Measurements from ENCODE around the gene WDR93. TPM values are rescaled to one million over a fixed set of nuclear protein-coding genes. Genes with fewer than 3 reads are reported as not detected.

The WDR93 gene
- polyA plus RNA-seq, 1 donor: 0.30 TPM

- 93% methylated on average over 3 of the region's 13 CpGs for WGBS (ENCODE audit: insufficient coverage, low lambda C conversion rate)
- peaks cover 3% of the 10 kb centered on the region for H3K9me3 ChIP-seq (ENCODE audit: control insufficient read depth, low read depth, low read length)
- H3K36me3 ChIP-seq (ENCODE audit: control insufficient read depth, insufficient read depth, low read length): no peaks in the 10 kb centered on the region
- peak overlapping the region; percentile 45 for H3K4me3 ChIP-seq (ENCODE audit: low read length)
- no peaks in the 10 kb centered on the region for H3K4me1 ChIP-seq (ENCODE audit: control insufficient read depth, insufficient read depth, low read length)
- H3K27me3 ChIP-seq (ENCODE audit: control insufficient read depth, insufficient read depth, low read length): peaks cover 13% of the 10 kb centered on the region
- H3K27ac ChIP-seq (ENCODE audit: low read length): no peak overlapping the region
- no peak for DNase-seq
These were observed 25.9 kb upstream of the WDR93 start for GRCh38 chr15:89664441-89665350.

DNA sequence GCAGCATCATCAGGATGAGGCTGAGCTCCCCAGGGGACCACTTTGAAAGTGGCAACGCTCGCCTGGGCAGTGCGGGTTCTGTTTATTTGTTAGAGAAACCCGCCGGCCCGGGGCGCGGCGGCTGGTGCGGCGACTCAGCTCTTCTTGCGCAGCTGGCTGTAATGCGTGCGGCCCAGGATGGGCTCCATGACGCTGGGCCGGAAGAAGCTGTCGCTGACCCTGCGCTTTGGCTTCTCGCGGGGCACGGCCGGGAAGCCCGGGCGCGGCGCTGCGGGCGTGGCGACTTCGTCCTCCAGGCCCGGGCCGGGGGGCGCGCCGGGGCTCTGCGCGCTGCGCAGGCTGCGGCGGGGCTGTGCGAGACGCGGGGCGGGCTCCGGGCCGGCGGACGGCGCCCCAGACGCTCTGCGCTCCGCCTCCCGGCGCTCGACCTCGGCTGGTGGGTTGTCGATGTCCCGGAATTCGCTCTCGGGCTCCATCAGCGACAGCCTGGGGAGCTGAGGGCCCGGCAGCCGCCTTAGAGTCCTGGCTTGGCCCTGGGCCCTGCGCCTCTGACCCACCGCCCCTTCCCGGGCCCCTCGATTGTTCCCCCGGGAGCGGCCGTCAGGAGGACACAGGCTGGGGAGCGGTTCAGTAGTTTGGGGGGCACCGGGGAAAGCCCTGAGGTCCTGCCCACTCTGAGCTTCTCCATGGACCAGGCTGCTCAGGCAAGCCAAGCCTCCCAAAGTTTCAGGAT lies 25.0 kb upstream of the WDR93 start:
- Histone ChIP-seq H3K9me3 (ENCODE audit: control insufficient read depth, low read depth, low read length) (peaks cover 3% of the 10 kb centered on the region), H3K27ac (ENCODE audit: low read length) (peak overlapping the region; percentile 41), H3K36me3 (ENCODE audit: control insufficient read depth, insufficient read depth, low read length) (no peaks in the 10 kb centered on the region), H3K27me3 (ENCODE audit: control insufficient read depth, insufficient read depth, low read length) (peaks cover 5% of the 10 kb centered on the region), H3K4me1 (ENCODE audit: control insufficient read depth, insufficient read depth, low read length) (peaks cover 3% of the 10 kb centered on the region), H3K4me3 (ENCODE audit: low read length) (peak overlapping the region; percentile 45)
- DNase-seq: peak; percentile 50 to 69
- WGBS (ENCODE audit: insufficient coverage, low lambda C conversion rate): no CpG with 5 or more reads among the region's 72 CpGs

- Histone ChIP-seq H3K27me3 (ENCODE audit: control insufficient read depth, insufficient read depth, low read length) (peaks cover 4% of the 10 kb centered on the region), H3K4me3 (ENCODE audit: low read length) (no peak overlapping the region), H3K4me1 (ENCODE audit: control insufficient read depth, insufficient read depth, low read length) (peaks cover 8% of the 10 kb centered on the region), H3K36me3 (ENCODE audit: control insufficient read depth, insufficient read depth, low read length) (no peaks in the 10 kb centered on the region), H3K9me3 (ENCODE audit: control insufficient read depth, low read depth, low read length) (peaks cover 3% of the 10 kb centered on the region), H3K27ac (ENCODE audit: low read length) (no peak overlapping the region)
- DNase-seq: peak in 1 of 2 donors; percentile 22
- WGBS (ENCODE audit: insufficient coverage, low lambda C conversion rate): no CpG with 5 or more reads among the region's 8 CpGs
These were observed 24.3 kb upstream of the WDR93 start for GRCh38 chr15:89666184-89666857.

DNA sequence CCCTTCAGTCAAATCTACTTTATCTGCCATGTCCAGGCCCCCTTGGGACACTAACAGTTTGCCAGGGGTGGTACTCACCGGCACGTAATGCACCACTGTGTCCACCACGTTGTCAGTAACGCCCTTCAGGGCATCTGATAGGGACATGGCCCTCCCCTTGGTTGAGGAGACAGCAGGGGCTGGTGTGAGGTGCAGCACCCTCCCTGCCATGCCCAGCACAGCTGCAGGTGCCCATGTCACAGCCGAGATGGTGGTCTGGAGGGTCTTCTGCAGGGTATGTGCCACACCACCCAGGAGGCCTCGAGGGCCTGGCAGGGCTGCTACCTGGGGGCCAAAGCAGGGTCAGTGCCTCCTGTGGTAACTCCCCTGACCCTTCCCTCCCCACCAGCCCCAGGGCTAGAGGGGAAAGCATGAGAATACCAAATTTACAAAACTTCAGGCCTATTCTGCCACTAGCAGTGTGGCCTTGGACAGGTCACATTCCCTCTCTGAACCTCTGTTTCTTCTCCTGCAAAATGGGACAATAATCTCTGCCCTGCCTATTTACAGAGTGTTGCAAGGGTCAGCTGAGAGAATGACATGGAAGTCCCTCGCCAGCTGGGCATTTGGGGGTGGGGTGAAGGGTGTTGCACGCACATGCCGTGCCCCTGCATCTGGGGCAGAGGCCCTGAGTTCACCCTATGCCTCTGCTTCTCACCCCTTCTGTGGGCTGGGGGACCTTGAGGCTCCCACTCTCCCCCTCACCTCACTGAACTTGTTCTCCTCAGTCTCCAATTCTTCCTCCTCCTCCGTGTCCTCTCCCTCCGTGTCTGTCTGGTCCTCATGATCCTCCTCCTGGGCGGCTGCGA lies 23.5 kb upstream of the WDR93 start:
- Histone ChIP-seq H3K4me1 (ENCODE audit: control insufficient read depth, insufficient read depth, low read length) (peaks cover 9% of the 10 kb centered on the region), H3K36me3 (ENCODE audit: control insufficient read depth, insufficient read depth, low read length) (no peaks in the 10 kb centered on the region), H3K27ac (ENCODE audit: low read length) (no peak overlapping the region), H3K27me3 (ENCODE audit: control insufficient read depth, insufficient read depth, low read length) (peaks cover 4% of the 10 kb centered on the region), H3K9me3 (ENCODE audit: control insufficient read depth, low read depth, low read length) (peaks cover 3% of the 10 kb centered on the region), H3K4me3 (ENCODE audit: low read length) (no peak overlapping the region)
- no peak for DNase-seq
- no CpG with 5 or more reads among the region's 13 CpGs for WGBS (ENCODE audit: insufficient coverage, low lambda C conversion rate)

- WGBS (ENCODE audit: insufficient coverage, low lambda C conversion rate): no CpG with 5 or more reads among the region's 7 CpGs
- DNase-seq: no peak
- Histone ChIP-seq H3K4me1 (ENCODE audit: control insufficient read depth, insufficient read depth, low read length) (peaks cover 9% of the 10 kb centered on the region), H3K27ac (ENCODE audit: low read length) (no peak overlapping the region), H3K27me3 (ENCODE audit: control insufficient read depth, insufficient read depth, low read length) (peaks cover 4% of the 10 kb centered on the region), H3K36me3 (ENCODE audit: control insufficient read depth, insufficient read depth, low read length) (no peaks in the 10 kb centered on the region), H3K4me3 (ENCODE audit: low read length) (no peak overlapping the region), H3K9me3 (ENCODE audit: control insufficient read depth, low read depth, low read length) (peaks cover 3% of the 10 kb centered on the region)
These were observed 23.0 kb upstream of the WDR93 start for GRCh38 chr15:89667706-89667960.

- no peak overlapping the region for H3K27ac ChIP-seq (ENCODE audit: low read length)
- peaks cover 5% of the 10 kb centered on the region for H3K9me3 ChIP-seq (ENCODE audit: control insufficient read depth, low read depth, low read length)
- H3K27me3 ChIP-seq (ENCODE audit: control insufficient read depth, insufficient read depth, low read length): peaks cover 4% of the 10 kb centered on the region
- H3K4me3 ChIP-seq (ENCODE audit: low read length): no peak overlapping the region
- DNase-seq: no peak
- H3K4me1 ChIP-seq (ENCODE audit: control insufficient read depth, insufficient read depth, low read length): peaks cover 9% of the 10 kb centered on the region
- no peaks in the 10 kb centered on the region for H3K36me3 ChIP-seq (ENCODE audit: control insufficient read depth, insufficient read depth, low read length)
- WGBS (ENCODE audit: insufficient coverage, low lambda C conversion rate): 100% methylated on average over 1 of the region's 3 CpGs
These were observed 22.4 kb upstream of the WDR93 start for GRCh38 chr15:89668171-89668570.

GRCh38 chr15:89669309-89669865 lies 21.2 kb upstream of the WDR93 start:
- no peak overlapping the region for H3K27ac ChIP-seq (ENCODE audit: low read length)
- H3K4me3 ChIP-seq (ENCODE audit: low read length): no peak overlapping the region
- WGBS (ENCODE audit: insufficient coverage, low lambda C conversion rate): no CpG with 5 or more reads among the region's 9 CpGs
- DNase-seq: no peak
- peaks cover 4% of the 10 kb centered on the region for H3K27me3 ChIP-seq (ENCODE audit: control insufficient read depth, insufficient read depth, low read length)
- no peaks in the 10 kb centered on the region for H3K36me3 ChIP-seq (ENCODE audit: control insufficient read depth, insufficient read depth, low read length)
- peaks cover 5% of the 10 kb centered on the region for H3K9me3 ChIP-seq (ENCODE audit: control insufficient read depth, low read depth, low read length)
- peaks cover 9% of the 10 kb centered on the region for H3K4me1 ChIP-seq (ENCODE audit: control insufficient read depth, insufficient read depth, low read length)

DNA sequence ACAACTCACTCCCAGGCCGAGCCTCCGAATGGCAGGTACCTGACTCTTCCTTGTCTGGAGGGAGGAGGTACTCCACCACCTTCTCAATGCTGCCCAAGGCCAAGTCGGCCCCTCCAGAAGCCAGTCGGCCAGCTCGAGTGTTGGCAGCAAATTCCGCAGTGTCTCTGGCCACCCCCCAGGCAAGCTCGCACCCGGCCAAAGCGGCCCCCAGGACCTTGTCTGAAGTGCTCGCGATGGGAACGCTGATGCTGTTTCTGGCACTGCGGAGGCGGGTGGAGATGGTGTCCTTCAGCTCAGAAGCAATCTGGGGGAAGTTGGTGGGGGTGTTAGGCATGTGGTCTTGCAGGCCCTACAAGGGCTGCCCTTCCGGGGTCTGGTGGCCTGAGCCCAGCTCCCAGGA lies 20.7 kb upstream of the WDR93 start:
- no CpG with 5 or more reads among the region's 15 CpGs for WGBS (ENCODE audit: insufficient coverage, low lambda C conversion rate)
- Histone ChIP-seq H3K36me3 (ENCODE audit: control insufficient read depth, insufficient read depth, low read length) (no peaks in the 10 kb centered on the region), H3K9me3 (ENCODE audit: control insufficient read depth, low read depth, low read length) (peaks cover 5% of the 10 kb centered on the region), H3K27me3 (ENCODE audit: control insufficient read depth, insufficient read depth, low read length) (peaks cover 3% of the 10 kb centered on the region), H3K4me3 (ENCODE audit: low read length) (no peak overlapping the region), H3K27ac (ENCODE audit: low read length) (no peak overlapping the region), H3K4me1 (ENCODE audit: control insufficient read depth, insufficient read depth, low read length) (peaks cover 9% of the 10 kb centered on the region)
- no peak for DNase-seq

DNA sequence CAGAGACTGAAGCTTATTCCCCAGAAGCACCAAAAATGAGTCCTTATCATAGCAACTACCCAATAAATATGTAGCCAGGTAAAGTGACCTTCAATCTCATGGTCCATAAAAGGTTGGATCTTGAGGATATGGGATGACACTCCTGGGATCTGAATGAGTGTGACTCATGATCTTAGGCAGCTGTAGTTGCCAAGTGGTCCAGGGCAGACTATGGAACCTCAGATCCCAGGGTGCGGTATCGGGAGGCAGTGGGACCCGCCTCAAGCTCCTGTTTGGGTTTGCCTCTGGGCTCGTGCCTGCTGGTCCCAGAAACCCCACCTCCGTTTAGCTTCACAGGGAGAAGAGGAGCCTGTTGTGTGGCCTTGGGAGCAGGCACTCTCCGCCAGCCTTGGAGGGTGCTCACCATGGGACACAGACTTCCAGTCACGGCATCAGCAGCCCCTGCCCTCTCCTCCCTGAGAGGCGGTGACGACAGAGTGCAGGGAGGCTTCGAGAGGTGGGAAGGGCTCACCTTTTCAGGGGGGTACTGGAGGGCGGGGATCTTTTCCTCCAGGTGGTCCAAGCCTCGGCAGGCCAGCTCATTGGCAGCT lies 19.5 kb upstream of the WDR93 start:
- Histone ChIP-seq H3K4me3 (ENCODE audit: low read length) (no peak overlapping the region), H3K36me3 (ENCODE audit: control insufficient read depth, insufficient read depth, low read length) (no peaks in the 10 kb centered on the region), H3K9me3 (ENCODE audit: control insufficient read depth, low read depth, low read length) (peaks cover 5% of the 10 kb centered on the region), H3K27me3 (ENCODE audit: control insufficient read depth, insufficient read depth, low read length) (no peaks in the 10 kb centered on the region), H3K27ac (ENCODE audit: low read length) (peak overlapping the region; percentile 26), H3K4me1 (ENCODE audit: control insufficient read depth, insufficient read depth, low read length) (peaks cover 9% of the 10 kb centered on the region)
- peak; percentile 83 to 86 for DNase-seq
- WGBS (ENCODE audit: insufficient coverage, low lambda C conversion rate): no CpG with 5 or more reads among the region's 12 CpGs
